ENCODE data around the gene PLTP. TPM values are rescaled to one million over a fixed set of nuclear protein-coding genes. Genes with fewer than 3 reads are reported as not detected.
A peak's percentile ranks its signal among the peaks of the same experiment; 100 is the strongest.

Gene PLTP
- total RNA-seq, 1 donor: 107 TPM

GRCh38 chr20:45890077-45890984 lies 21.6 kb downstream of the PLTP start:
- peak overlapping the region; percentile 85 for H3K4me3 ChIP-seq (ENCODE audit: low read depth, low read length)
- peak; percentile 78 for DNase-seq (ENCODE audit: low read depth)
- peak; percentile 76 for TF ChIP-seq CTCF (IDR thresholded peaks at IDR 0.05; ENCODE audit: insufficient read depth, low read length)

GRCh38 chr20:45888681-45889080 lies 23.3 kb downstream of the PLTP start:
- no peak overlapping the region for H3K4me3 ChIP-seq (ENCODE audit: low read depth, low read length)
- no peak for DNase-seq (ENCODE audit: low read depth)
- TF ChIP-seq CTCF (IDR thresholded peaks at IDR 0.05; ENCODE audit: insufficient read depth, low read length): no peak

- no peak within 1 kb of the TSS for H3K4me3 ChIP-seq (ENCODE audit: low read depth, low read length)
- TF ChIP-seq CTCF (IDR thresholded peaks at IDR 0.05; ENCODE audit: insufficient read depth, low read length): no peak
- DNase-seq (ENCODE audit: low read depth): no peak
Observed at GRCh38 chr20:45887346-45887715, 24.6 kb downstream of the PLTP start, which contains the start of gene SPATA25. Gene SPATA25 (minus strand): TSS chr20:45887622. CDS start chr20:45887590, 32 bp downstream.

GRCh38 chr20:45886590-45887345 lies 25.2 kb downstream of the PLTP start:
- no peak for TF ChIP-seq CTCF (IDR thresholded peaks at IDR 0.05; ENCODE audit: insufficient read depth, low read length)
- DNase-seq (ENCODE audit: low read depth): no peak
- no peak overlapping the region for H3K4me3 ChIP-seq (ENCODE audit: low read depth, low read length)

- DNase-seq (ENCODE audit: low read depth): no peak
- no peak for TF ChIP-seq CTCF (IDR thresholded peaks at IDR 0.05; ENCODE audit: insufficient read depth, low read length)
Observed at GRCh38 chr20:45883100-45883469, 28.9 kb downstream of the PLTP start.

GRCh38 chr20:45882469-45883099 lies 29.4 kb downstream of the PLTP start:
- no peak overlapping the region for H3K4me3 ChIP-seq (ENCODE audit: low read depth, low read length)
- TF ChIP-seq CTCF (IDR thresholded peaks at IDR 0.05; ENCODE audit: insufficient read depth, low read length): no peak
- no peak for DNase-seq (ENCODE audit: low read depth)

More at GRCh38 chr20:45883100-45883469, 28.9 kb downstream of the PLTP start:
- H3K4me3 ChIP-seq (ENCODE audit: low read depth, low read length): no peak overlapping the region
